PC-9 (cell line): ENCODE results near the gene ELK4.

ENCODE experiments used
- CTCF ChIP-seq: fragments of 200-600 bp; sonication (generic); conservative IDR thresholded peaks from 2 replicates; pipeline ENCODE4 v1.6.1; 2017; ENCODE audit warnings: mixed run types, antibody characterized with exemption, mild to moderate bottlenecking, moderate library complexity
- EZH2 ChIP-seq: fragments of 200-600 bp; sonication (generic); IDR thresholded peaks from 2 replicates; pipeline ENCODE4 v1.8.0; 2017; ENCODE audit warnings: antibody characterized with exemption, low read depth

- TF ChIP-seq CTCF (no peak), EZH2 (no peak)
These were observed 61.7 kb downstream of the ELK4 start for GRCh38 chr1:205570173-205570501.
